Left colon (tissue), 2 donors: ENCODE results near the gene NKD2. TPM values are rescaled to one million over a fixed set of nuclear protein-coding genes. Genes with fewer than 3 reads are reported as not detected.

ENCODE experiments used
- ATAC-seq: fragments of 200-7000 bp; cut with Tn5 transposase; one replicate; pipeline ENCODE4 v1.9.1; 2020; ENCODE audit warnings: mild to moderate bottlenecking, moderate library complexity
- DNase-seq, 2 donors: peaks; one replicate each; pipeline ENCODE4 v3.0.0-alpha.2; 2020
- intact Hi-C, 2 donors: fragments of 100-400 bp; cut with DNase I in 1 of 2; cut with micrococcal nuclease in 1 of 2; formaldehyde crosslinking; loops; one replicate each; pipeline versions ENCODE4 v1.11.2 to v1.14.0; 2022; cut with DNase I, micrococcal nuclease
- microRNA-seq, 2 donors: library from miRNA; unstranded; fragments of <30 nt; microRNA quantifications; one replicate each; pipeline versions ENCODE4 v1.1.0 to v1.2.0, GENCODE V29; 2020
- total RNA-seq, 2 donors: library from RNA; stranded (reverse); fragmentation: NEBNext Ultra II Directional; extraction: Animal tissue kit (Norgen Biotek cat#: 25700); gene quantifications; one replicate each; pipeline ENCODE4 v1.2.1, GENCODE V29; 2021
- donor health status: DM: no; HTN: no; CAD: no.
- donor health status: DM: yes; HTN: yes; CAD: no.

Gene NKD2
- total RNA-seq, 2 donors from 2014 or later: 1.6 TPM

- intact Hi-C loops: no loop called here
- ATAC-seq: no peak
- no peak for DNase-seq
Observed at GRCh38 chr5:1088031-1088430, 79.4 kb downstream of the NKD2 start.

Small RNAs within 50 kb of the gene (microRNA-seq; reads per million reads assigned to microRNA genes)
- gene MIR4635: 0 to 1.4 reads per million in 2 donors

Other genes with a start within 250 kb of the NKD2 start
- gene ZDHHC11B, start 224.1 kb upstream of the NKD2 start, total RNA-seq: 10 to 100 TPM in 1 of 2 donors, 1 to 10 TPM in 1; 1.5 to 15.9 TPM
- 10 to 100 TPM in 1 of 2 donors, 1 to 10 TPM in 1; 2.7 to 27.8 TPM for gene ZDHHC11, start 157.8 kb upstream of the NKD2 start, total RNA-seq
- 10 to 100 TPM; 27.6 to 42.9 TPM for gene BRD9, start 116.0 kb upstream of the NKD2 start, total RNA-seq
- 1 to 10 TPM; 2.1 to 4.3 TPM for gene TRIP13, start 115.9 kb upstream of the NKD2 start, total RNA-seq
- 10 to 100 TPM; 70.4 to 88.3 TPM for gene SLC12A7, start 103.3 kb downstream of the NKD2 start, total RNA-seq
- 10 to 100 TPM in 1 of 2 donors, 1 to 10 TPM in 1; 5.8 to 72.5 TPM for gene SLC6A19, start 192.8 kb downstream of the NKD2 start, total RNA-seq
- gene SLC6A18, start 216.6 kb downstream of the NKD2 start, total RNA-seq: under 1 TPM in 1 of 2 donors, not detected in 1; 0.11 TPM